Activated CD4-positive, alpha-beta T cell treated with anti-CD3 and anti-CD28 coated beads, Interleukin-2, Interleukin-6, amounts not matched to agents 100 ng/mL and 50 ng/mL, durations not matched to agents 16 hours and 8 hours (primary cell): ENCODE measurements around the gene SLC6A20.
A peak's percentile ranks its signal among the peaks of the same experiment; 100 is the strongest.

Experiments
- DNase-seq: peaks from one replicate; pipeline ENCODE4 v3.0.0-alpha.2; 2020

Gene SLC6A20

DNA sequence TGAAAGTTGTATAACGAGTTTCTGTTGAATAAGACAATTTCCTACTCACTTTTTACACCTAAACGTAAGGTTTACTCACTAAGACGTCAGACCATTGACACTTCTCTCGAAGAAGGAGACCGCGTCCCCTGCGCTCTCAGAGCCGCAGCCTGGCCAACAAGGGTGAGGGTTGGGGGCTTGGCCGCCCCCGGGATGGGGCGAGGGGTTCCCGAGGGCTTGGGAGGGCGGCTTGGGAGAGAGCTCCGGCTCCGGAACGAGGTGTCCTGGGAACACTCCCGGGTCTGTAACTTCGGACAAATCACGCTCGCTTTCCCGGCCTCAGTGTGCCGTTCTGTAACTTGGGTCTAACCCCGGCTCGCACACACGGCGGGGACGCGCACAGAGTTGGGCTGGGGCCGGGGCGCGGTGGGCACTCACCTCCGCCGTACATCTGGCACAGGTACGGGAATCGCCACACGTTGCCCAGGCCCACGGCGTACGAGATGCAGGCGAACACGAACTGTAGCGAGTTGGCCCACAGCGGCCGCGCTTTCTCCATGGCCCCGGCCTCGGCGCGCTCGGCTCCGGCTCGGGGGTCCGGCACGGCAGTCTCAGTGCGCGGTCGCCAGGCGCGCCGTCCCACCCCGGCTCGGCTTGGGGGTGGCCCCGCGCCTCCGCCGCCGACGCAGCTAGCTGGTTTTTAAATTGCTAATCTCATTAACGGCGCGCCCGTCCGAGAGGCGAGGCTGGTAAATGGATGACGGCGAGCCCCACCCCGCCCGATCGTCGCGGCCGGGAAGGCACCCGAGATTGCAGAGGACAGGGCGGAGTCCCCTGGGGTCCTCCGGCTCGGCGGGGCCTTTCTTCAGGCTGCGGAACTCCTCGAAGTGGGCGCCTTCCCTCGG is at the start of gene SLC6A20:
TSS of gene SLC6A20 (minus strand) at position 655 of the 884 bp plus-strand sequence. CDS start at position 538, 117 bp downstream.
- peak; percentile 4 for DNase-seq

DNA sequence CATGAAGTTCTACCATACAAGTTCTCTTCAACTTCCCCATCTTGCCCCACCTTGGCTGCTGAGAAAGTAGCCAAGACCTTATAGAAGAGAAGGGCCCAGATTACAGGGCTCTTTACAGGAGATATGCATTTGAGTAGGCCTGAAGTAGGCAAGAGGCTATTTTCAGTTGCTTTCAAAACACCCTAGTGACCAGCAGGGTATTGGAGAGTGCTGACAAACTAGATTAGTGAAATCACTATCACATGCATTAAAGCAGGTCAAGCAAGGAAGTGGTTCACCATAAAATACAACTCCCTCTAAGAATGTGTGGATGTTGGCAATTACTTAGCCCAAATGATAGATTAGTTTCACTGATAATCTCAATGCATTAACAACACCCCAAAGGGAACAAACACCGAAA is 48.3 kb upstream of the SLC6A20 start:
- DNase-seq: no peak

DNA sequence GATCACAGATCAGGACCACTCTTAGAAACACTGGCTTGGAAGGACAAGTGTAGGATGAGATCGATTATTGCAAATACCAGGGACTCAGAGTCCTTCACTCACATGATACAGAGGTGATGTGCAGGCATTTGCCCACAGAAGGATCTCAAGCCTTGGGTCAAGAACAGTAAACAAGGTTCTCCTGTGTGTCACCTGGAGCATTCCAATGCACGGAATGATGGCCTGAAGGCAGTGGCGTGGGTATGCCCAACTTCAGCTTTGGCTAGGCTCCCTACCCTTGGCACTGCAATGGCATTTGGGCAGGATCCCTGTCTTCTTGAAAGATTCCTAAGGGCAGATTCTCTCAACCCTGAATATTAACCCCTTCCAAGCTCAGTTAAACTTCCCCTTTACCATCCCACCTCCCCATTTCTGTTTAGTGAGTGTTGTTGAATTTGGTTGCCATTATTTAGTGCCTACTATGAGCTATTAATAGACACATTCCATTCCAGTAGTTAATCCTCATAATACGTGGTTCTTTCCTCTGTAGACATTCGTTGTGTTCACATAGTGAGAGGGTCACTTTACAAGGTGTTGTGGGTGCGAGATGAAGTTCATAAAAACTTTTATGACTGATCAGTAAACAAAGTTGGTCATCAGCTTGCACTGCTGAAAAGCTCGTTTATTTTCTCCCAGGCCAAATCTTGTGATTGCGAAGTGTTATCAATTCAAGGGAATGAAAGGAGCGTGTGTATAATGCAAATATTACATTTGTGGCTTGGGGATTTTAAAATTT is 46.7 kb upstream of the SLC6A20 start:
- no peak for DNase-seq

- peak; percentile 89 for DNase-seq
Observed at GRCh38 chr3:45841757-45842491, 45.6 kb upstream of the SLC6A20 start, which contains the start of gene LZTFL1. LZTFL1 (minus strand) TSS chr3:45842119; CDS start chr3:45841991, 128 bp downstream.

- peak; percentile 17 for DNase-seq
Observed at GRCh38 chr3:45841420-45841756, 45.1 kb upstream of the SLC6A20 start.

DNA sequence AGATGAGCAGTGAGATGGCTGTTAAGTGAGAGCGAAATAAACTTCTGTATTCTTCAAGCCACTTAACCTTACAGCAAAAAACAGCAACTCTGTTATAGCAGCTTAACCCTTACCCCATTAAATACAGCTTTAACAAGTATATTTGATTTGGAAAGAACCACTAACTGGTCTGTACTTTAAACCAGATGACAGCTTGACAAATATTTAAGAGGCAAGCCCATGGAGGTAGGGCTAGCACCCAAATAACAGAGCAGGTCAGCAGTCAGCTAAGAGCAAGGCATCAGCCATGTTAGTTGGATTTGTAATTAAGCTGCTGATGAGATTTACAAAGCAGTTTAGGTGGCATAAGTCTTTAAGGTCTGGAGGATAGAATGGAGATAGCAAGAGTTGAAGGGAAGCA is 42.1 kb upstream of the SLC6A20 start:
- no peak for DNase-seq

- DNase-seq: peak; percentile 8
Observed at GRCh38 chr3:45832699-45833098, 36.4 kb upstream of the SLC6A20 start.

GRCh38 chr3:45830121-45830520 is 33.8 kb upstream of the SLC6A20 start:
- no peak for DNase-seq

- DNase-seq: no peak
Observed at GRCh38 chr3:45826908-45827307, 30.6 kb upstream of the SLC6A20 start.

GRCh38 chr3:45826321-45826720 is 30.0 kb upstream of the SLC6A20 start:
- no peak for DNase-seq

DNA sequence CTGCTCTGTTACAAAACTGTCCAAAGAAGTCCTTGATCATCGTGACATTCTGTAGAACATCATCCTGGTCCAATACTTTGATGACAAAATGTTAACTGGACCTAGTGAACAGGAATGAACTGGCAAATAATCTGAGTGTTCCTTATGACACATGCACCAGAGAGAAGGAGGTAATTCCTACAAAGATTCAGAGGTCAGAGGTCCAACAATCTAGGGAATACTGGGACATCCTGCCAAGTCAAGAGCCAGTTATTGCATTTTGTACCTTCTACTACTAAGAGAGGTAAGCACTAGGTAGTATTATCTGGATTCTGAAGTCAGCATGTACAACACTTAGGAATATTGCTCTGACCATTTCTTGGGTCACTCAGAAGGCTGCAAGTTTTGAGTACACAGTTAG is 24.8 kb upstream of the SLC6A20 start:
- DNase-seq: no peak

GRCh38 chr3:45819543-45819942 is 23.2 kb upstream of the SLC6A20 start:
- DNase-seq: no peak

GRCh38 chr3:45817831-45818522 is 21.6 kb upstream of the SLC6A20 start:
- DNase-seq: no peak

DNA sequence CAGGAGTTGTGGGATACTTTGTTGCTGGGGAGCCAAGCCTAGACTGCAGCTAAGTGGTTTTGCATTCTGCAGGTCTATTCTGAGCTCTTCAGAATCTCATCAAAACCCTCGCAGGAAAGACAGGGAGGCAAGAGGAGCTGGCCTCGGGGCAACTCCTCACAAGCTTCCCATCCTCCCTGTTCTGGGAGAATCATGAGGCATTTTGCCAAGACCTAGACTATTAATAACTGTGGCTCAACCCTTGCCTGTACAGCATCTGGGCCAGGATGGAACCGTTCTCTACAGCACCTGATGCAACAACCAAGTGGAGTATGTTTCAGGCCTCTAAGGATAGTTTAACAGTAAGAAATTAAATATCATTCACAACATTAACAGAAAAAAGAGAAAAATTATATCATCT is 20.2 kb upstream of the SLC6A20 start:
- no peak for DNase-seq

GRCh38 chr3:45814322-45814721 is 18.0 kb upstream of the SLC6A20 start:
- DNase-seq: no peak

GRCh38 chr3:45807681-45808540 is 11.6 kb upstream of the SLC6A20 start:
- no peak for DNase-seq

DNA sequence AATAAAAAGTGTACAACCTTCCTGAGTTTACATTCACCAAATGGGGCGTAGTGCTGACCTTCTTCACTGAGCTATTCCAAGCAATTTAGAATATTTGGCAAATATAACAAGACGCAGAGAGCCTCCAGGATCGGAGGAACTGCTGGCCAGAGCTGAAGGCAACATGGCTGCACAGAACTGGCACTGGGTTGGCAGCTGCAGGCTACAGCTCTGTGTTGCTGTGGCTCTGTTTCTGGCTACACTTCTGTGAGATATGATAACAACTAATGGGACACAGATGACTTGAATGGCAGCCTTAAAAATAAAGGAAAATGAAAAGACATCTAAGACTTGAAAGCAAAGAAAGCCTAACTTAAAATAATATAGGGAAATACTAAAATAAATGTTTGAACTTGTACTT is 10.8 kb upstream of the SLC6A20 start:
- no peak for DNase-seq

GRCh38 chr3:45806072-45806471 is 9.7 kb upstream of the SLC6A20 start:
- DNase-seq: no peak

DNA sequence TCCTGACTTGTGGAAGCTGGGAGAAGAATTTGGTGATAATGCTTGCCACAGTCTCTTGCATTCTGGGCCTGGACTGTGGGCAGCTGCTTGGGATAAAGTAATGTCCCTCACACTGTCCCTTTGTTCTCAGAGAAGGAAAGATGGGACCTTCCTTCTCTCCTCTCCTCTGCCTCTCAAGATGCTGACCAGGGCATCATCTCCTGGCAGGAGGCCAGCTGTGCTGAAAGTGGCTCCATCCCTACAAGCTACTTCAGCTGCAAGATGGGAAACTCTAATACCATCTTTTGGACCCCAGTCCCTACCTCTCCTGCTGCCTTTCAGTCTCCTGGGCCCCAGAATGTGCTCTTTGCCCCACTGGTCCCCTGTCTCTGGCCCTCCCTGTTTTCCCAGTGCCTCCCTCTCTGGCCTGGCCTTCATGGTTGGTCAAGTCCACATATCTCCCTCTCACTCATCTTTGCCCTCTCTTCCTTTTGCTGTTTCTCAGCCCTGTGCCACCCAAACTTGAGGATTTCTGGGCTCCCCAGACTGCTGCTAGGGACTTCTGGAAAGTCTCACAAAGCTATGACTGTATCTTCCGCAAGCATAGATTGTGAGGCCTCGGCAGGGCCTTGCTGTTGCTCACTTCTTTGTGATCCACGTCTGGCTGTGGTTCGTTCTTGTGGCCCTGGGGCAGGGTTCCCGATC is 7.1 kb upstream of the SLC6A20 start:
- no peak for DNase-seq

DNA sequence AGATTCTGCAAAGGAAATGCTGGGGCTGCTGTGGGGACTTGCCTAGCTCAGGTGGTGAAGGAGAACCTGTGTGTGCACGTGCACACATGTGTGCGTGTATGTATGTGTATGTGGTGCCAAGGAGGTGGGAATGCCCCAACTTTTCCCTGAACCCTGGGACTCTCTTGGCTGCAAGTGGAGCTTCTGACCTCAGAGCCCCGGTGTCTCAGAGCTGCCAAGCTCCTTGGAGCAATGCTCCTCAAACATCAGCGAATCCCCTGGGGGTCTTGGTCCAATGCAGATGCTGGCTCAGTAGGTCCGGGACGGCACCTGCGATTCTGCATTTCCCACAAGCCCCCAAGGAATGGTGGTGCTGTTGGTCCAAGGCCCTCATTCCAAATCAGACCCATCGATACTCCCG is 5.8 kb upstream of the SLC6A20 start:
- no peak for DNase-seq

GRCh38 chr3:45800611-45801010 is 4.3 kb upstream of the SLC6A20 start:
- DNase-seq: no peak
